CD4-positive, alpha-beta T cell treated with Interleukin-17A for 1 hour (primary cell): Measurements from ENCODE around the gene GDF10.

Experiments
- DNase-seq: peaks from one replicate; pipeline ENCODE4 v3.0.0-alpha.2; 2020

The GDF10 gene

GRCh38 chr10:47317251-47317650, 17.3 kb downstream of the GDF10 start:
- DNase-seq, result no peak

- DNase-seq, result no peak
Observed at GRCh38 chr10:47318706-47319105, 18.7 kb downstream of the GDF10 start.

GRCh38 chr10:47319784-47320183, 19.8 kb downstream of the GDF10 start:
- DNase-seq, result no peak

GRCh38 chr10:47320812-47321211, 20.8 kb downstream of the GDF10 start:
- no peak for DNase-seq

- DNase-seq, result no peak
Observed at GRCh38 chr10:47321521-47322195, 21.7 kb downstream of the GDF10 start.

- no peak for DNase-seq
Observed at GRCh38 chr10:47322300-47323061, 22.5 kb downstream of the GDF10 start, which contains the start of gene GDF2. Gene GDF2 (plus strand): TSS chr10:47322454. CDS start chr10:47322669, 215 bp downstream.

GRCh38 chr10:47323087-47323486, 23.1 kb downstream of the GDF10 start:
- DNase-seq, result no peak

- no peak for DNase-seq
Observed at GRCh38 chr10:47323636-47324296, 23.8 kb downstream of the GDF10 start.

- DNase-seq, result no peak
Observed at GRCh38 chr10:47325303-47326291, 25.6 kb downstream of the GDF10 start.

GRCh38 chr10:47326306-47326926, 26.4 kb downstream of the GDF10 start:
- no peak for DNase-seq

- DNase-seq, result no peak
Observed at GRCh38 chr10:47326927-47327330, 26.9 kb downstream of the GDF10 start.

- DNase-seq, result no peak
Observed at GRCh38 chr10:47329855-47330254, 29.9 kb downstream of the GDF10 start.

- DNase-seq, result no peak
Observed at GRCh38 chr10:47330366-47330765, 30.4 kb downstream of the GDF10 start.

GRCh38 chr10:47330804-47331203, 30.8 kb downstream of the GDF10 start:
- DNase-seq, result no peak

- DNase-seq, result no peak
Observed at GRCh38 chr10:47331491-47331890, 31.5 kb downstream of the GDF10 start.

GRCh38 chr10:47331954-47332353, 32.0 kb downstream of the GDF10 start:
- no peak for DNase-seq

GRCh38 chr10:47332371-47332770, 32.4 kb downstream of the GDF10 start:
- no peak for DNase-seq

- DNase-seq, result no peak
Observed at GRCh38 chr10:47332946-47333345, 32.9 kb downstream of the GDF10 start.

GRCh38 chr10:47333532-47333931, 33.5 kb downstream of the GDF10 start:
- no peak for DNase-seq

- DNase-seq, result no peak
Observed at GRCh38 chr10:47334466-47335295, 34.7 kb downstream of the GDF10 start.

GRCh38 chr10:47335906-47336305, 35.9 kb downstream of the GDF10 start:
- no peak for DNase-seq
